ENCODE data around the gene MAG. TPM values are rescaled to one million over a fixed set of nuclear protein-coding genes. Genes with fewer than 3 reads are reported as not detected.

Gene MAG
- polyA plus RNA-seq, 1 donor from 2014 or later: 0.25 TPM

DNA sequence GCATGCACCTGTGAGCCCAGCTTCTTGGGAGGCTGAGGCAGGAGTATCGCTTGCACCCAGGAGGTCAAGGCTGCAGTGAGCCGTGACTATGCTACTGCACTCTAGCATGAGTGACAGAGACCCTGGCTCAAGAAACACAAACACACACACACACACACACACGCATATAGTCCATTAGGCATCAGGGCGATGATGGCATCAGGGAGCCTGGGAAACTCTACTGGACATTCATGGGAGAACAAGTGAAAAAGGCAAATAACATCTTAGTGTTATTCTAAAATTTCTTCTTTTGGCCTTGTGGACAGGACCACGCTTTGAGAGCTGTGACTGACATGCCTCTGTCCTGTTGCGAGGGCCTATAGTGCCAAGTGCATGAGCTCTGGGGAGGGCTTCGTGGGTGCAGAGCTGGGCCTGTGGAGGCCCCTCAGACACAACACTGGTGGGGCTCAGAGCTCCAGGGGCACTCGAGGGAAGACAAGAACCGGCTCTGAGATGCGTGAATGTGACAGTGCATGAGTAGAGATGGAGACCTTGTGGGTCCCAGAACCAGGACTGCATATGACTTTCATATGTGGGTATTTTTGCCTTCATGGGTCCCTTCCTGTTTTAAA lies 31.2 kb upstream of the MAG start:
- H3K27ac Mint-ChIP-seq: peak overlapping the region in 1 of 3 donors; percentile 79
- H3K4me3 Mint-ChIP-seq: peak overlapping the region in 1 of 4 donors; percentile 29

DNA sequence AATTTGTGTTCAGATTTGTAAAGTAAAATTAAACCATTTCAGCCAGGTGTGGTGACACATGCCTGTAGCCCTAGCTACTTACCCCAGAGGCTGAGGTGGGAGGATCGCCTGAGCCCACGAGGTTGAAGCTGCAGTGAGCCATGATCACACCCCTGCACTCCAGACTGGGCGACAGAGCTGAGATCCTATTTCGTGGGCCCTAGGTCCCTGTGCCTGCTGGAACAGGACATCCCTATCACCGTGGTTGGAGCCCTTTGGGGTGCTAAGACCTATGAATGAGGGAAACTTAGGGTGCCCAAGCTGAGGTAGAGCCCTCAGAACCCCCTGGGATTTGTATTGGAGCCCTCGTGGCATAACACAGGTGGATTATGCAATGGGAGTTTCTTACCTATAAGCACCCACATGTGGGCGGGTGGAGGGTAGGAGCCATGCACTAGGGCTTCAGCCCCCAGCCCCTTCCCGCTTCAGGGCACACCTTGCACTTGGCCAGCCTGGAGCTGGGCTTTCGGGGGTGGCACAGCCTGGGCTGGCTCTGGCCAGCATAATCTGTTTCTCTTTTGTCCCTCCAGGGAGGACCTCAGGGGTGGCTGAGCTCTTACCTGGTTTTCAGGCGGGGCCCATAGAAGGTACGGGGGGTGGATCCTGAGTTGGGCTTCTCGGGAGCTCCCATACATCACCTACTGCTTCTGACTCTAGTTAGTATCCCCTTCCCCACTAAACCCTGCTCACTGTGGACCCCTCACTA lies 30.4 kb upstream of the MAG start:
- Mint-ChIP-seq H3K36me3 (peaks cover 2% of the 10 kb centered on the region), H3K27ac (peak overlapping the region in 1 of 3 donors; percentile 79)

More for the DNA sequence above, 31.2 kb upstream of the MAG start:
- H3K27me3 Mint-ChIP-seq: no peaks in the 10 kb centered on the region
- peaks cover 10 to 20% (median 11%) of the 10 kb centered on the region in 3 donors for H3K4me1 Mint-ChIP-seq
- no peaks in the 10 kb centered on the region for H3K9me3 Mint-ChIP-seq
- H3K36me3 Mint-ChIP-seq: peaks cover 2% of the 10 kb centered on the region

DNA sequence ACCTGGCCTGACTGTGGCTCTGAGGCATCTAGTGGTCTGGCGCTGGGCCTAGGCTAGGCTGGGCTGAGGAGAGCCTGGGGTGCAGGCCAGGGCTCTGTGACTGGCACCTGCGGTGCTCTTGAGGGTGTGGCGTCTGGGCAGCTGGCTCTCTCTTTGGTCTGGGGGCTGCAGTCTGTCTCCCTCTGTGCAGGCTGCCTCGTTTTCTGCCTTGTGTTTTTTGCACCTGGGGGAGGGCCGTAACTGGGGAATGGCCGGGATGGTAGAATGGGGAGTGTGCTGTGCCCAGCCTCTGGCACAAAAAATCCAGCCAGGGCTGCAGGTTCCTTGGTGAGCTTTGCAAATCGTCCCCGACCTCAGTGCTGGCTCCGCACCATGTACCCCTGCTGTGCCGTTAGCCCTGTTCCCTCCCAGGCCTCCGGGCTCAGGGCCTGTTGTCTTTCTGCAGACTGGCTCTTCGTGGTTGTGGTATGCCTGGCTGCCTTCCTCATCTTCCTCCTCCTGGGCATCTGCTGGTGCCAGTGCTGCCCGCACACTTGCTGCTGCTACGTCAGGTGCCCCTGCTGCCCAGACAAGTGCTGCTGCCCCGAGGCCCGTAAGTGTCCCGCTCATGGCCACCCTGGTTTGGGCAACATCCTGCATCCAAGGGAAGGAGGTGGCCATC lies 29.7 kb upstream of the MAG start:
- H3K4me3 Mint-ChIP-seq: no peak overlapping the region
- H3K27ac Mint-ChIP-seq: no peak overlapping the region
- H3K27me3 Mint-ChIP-seq: no peaks in the 10 kb centered on the region
- H3K9me3 Mint-ChIP-seq: no peaks in the 10 kb centered on the region
- peaks cover 8 to 19% (median 16%) of the 10 kb centered on the region in 3 donors for H3K4me1 Mint-ChIP-seq
- peaks cover 2% of the 10 kb centered on the region for H3K36me3 Mint-ChIP-seq

More for the DNA sequence above, 30.4 kb upstream of the MAG start:
- Mint-ChIP-seq H3K27me3 (no peaks in the 10 kb centered on the region), H3K4me3 (peak overlapping the region in 1 of 4 donors; percentile 29), H3K4me1 (peaks cover 10 to 20% (median 16%) of the 10 kb centered on the region in 3 donors), H3K9me3 (no peaks in the 10 kb centered on the region)

GRCh38 chr19:35264268-35265125 lies 27.5 kb upstream of the MAG start:
- Mint-ChIP-seq H3K4me1 (peaks cover 13 to 20% (median 17%) of the 10 kb centered on the region in 3 donors), H3K27ac (peak overlapping the region; percentile 86 to 98 (median 89))

GRCh38 chr19:35265126-35265899 lies 26.6 kb upstream of the MAG start:
- H3K9me3 Mint-ChIP-seq: no peaks in the 10 kb centered on the region
- peak overlapping the region; percentile 86 to 98 (median 89) for H3K27ac Mint-ChIP-seq
- H3K4me3 Mint-ChIP-seq: peak overlapping the region; percentile 63 to 85 (median 72)
- H3K27me3 Mint-ChIP-seq: no peaks in the 10 kb centered on the region
- peaks cover 2% of the 10 kb centered on the region for H3K36me3 Mint-ChIP-seq
- peaks cover 15 to 19% (median 17%) of the 10 kb centered on the region in 3 donors for H3K4me1 Mint-ChIP-seq

More at GRCh38 chr19:35264268-35265125, 27.5 kb upstream of the MAG start:
- peaks cover 2% of the 10 kb centered on the region for H3K36me3 Mint-ChIP-seq
- peak overlapping the region; percentile 8 to 77 (median 44) for H3K4me3 Mint-ChIP-seq
- H3K9me3 Mint-ChIP-seq: no peaks in the 10 kb centered on the region
- H3K27me3 Mint-ChIP-seq: no peaks in the 10 kb centered on the region

- Mint-ChIP-seq H3K27ac (peak overlapping the region; percentile 86 to 98 (median 89)), H3K4me3 (peak overlapping the region; percentile 66 to 85 (median 76)), H3K9me3 (no peaks in the 10 kb centered on the region), H3K4me1 (peaks cover 17 to 22% (median 19%) of the 10 kb centered on the region in 3 donors), H3K36me3 (peaks cover 2% of the 10 kb centered on the region), H3K27me3 (no peaks in the 10 kb centered on the region)
Measured at GRCh38 chr19:35265900-35266519, 26.0 kb upstream of the MAG start.

DNA sequence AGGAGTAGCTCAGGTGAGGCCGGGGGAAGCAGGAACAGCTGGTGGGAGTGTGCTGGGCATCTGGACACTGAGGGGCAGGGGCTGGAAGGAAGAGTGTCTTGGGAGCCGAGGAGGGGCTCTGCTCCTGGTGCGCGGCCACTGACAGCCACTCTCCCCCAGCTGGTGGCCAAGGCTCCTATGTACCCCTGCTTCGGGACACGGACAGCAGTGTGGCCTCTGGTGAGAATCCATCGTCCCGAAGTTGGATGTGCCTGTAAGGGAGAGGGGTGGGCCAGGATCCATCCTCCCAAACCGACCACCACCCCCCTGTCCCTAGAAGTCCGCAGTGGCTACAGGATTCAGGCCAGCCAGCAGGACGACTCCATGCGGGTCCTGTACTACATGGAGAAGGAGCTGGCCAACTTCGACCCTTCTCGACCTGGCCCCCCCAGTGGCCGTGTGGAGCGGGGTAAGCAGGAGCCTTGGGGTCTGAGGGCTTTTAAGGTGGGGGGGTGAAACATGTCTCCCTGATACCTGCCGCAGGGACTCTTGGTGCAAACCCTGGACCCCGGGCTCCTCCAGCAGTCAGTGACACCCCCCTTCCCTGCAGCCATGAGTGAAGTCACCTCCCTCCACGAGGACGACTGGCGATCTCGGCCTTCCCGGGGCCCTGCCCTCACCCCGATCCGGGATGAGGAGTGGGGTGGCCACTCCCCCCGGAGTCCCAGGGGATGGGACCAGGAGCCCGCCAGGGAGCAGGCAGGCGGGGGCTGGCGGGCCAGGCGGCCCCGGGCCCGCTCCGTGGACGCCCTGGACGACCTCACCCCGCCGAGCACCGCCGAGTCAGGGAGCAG lies 25.2 kb upstream of the MAG start:
- peak overlapping the region; percentile 91 to 96 (median 96) for H3K4me3 Mint-ChIP-seq
- H3K4me1 Mint-ChIP-seq: peaks cover 18 to 24% (median 24%) of the 10 kb centered on the region in 3 donors
- H3K27me3 Mint-ChIP-seq: no peaks in the 10 kb centered on the region
- peak overlapping the region in 2 of 3 donors; percentile 89 to 98 for H3K27ac Mint-ChIP-seq
- H3K9me3 Mint-ChIP-seq: no peaks in the 10 kb centered on the region
- peaks cover 2% of the 10 kb centered on the region for H3K36me3 Mint-ChIP-seq

- Mint-ChIP-seq H3K4me1 (peaks cover 24 to 30% (median 27%) of the 10 kb centered on the region in 3 donors), H3K27me3 (peaks cover 4% of the 10 kb centered on the region), H3K36me3 (peaks cover 2% of the 10 kb centered on the region), H3K27ac (peak overlapping the region; percentile 78 to 98 (median 95)), H3K9me3 (no peaks in the 10 kb centered on the region), H3K4me3 (peak overlapping the region; percentile 91 to 96 (median 96))
Measured at GRCh38 chr19:35267353-35267817, 24.6 kb upstream of the MAG start.

DNA sequence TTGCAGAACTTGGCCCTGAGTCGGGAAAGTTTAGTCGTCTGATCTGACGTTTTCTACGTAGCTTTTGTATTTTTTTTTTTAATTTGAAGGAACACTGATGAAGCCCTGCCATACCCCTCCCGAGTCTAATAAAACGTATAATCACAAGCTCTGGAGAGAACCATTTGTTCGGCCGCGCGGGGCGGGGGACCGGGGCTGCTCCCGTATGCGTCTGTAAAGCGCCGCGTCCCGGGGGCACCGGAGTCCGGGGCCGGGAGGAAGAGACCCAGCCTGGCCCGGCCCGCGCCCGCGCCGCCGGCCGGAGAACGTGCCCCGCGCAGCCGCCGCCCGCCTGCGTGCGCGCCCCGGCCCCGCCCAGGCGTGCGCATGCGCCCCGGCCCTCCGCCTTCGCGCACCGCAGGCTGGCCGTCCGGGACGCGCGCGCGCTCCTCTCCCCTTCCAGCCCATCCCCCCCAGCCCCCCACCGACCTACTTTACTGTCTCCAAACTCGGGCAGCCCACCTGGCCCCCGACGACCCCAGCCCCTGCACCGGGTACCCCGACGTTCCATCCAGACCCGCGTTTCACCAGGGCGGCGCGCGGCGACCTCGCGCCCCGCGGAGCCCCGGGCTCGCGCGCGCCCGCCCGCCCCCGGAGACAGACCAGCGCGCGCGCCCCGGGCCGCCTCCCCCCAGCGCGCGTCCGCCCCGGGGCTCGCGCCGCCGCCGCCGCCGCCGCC lies 24.0 kb upstream of the MAG start:
- H3K9me3 Mint-ChIP-seq: no peaks in the 10 kb centered on the region
- peak overlapping the region; percentile 91 to 96 (median 96) for H3K4me3 Mint-ChIP-seq
- H3K27ac Mint-ChIP-seq: peak overlapping the region; percentile 78 to 98 (median 95)
- peaks cover 24 to 32% (median 28%) of the 10 kb centered on the region in 3 donors for H3K4me1 Mint-ChIP-seq
- H3K36me3 Mint-ChIP-seq: peaks cover 2% of the 10 kb centered on the region
- H3K27me3 Mint-ChIP-seq: peaks cover 5% of the 10 kb centered on the region

GRCh38 chr19:35268536-35269437 lies 23.2 kb upstream of the MAG start, which contains the start of gene USF2:
TSS of gene USF2 (plus strand) at chr19:35268962. CDS start at chr19:35269102, 140 bp downstream.
- no peaks in the 10 kb centered on the region for H3K9me3 Mint-ChIP-seq

DNA sequence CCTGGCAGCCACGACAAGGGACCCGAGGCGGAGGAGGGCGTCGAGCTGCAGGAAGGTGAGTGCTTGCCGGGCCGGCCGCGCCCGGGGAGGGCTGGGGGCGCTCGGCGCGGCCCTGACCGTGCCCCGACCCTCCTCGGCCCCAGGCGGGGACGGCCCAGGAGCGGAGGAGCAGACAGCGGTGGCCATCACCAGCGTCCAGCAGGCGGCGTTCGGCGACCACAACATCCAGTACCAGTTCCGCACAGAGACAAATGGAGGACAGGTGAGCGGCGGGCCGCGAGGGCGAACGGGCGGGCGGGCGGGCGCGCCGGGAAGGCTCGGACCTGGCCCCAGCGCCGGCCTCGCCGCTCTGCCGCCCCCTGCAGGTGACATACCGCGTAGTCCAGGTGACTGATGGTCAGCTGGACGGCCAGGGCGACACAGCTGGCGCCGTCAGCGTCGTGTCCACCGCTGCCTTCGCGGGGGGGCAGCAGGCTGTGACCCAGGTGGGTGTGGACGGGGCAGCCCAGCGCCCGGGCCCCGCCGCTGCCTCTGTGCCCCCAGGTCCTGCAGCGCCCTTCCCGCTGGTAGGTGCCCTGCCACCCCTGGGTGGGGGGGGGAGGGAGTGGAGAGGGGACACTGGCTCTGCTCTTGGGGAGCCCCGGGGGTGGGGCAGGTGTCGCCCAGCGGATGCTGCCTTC lies 22.4 kb upstream of the MAG start:
- Mint-ChIP-seq H3K9me3 (no peaks in the 10 kb centered on the region), H3K27ac (peak overlapping the region; percentile 53 to 95 (median 76)), H3K4me1 (peaks cover 28 to 33% (median 30%) of the 10 kb centered on the region in 3 donors), H3K36me3 (no peaks in the 10 kb centered on the region), H3K4me3 (peak overlapping the region; percentile 76 to 86 (median 82)), H3K27me3 (peaks cover 5% of the 10 kb centered on the region)

More at GRCh38 chr19:35268536-35269437, 23.2 kb upstream of the MAG start, which contains the start of gene USF2:
- Mint-ChIP-seq H3K27me3 (peaks cover 5% of the 10 kb centered on the region), H3K4me3 (peak within 1 kb of the TSS; percentile 91 to 96 (median 96)), H3K27ac (peak within 1 kb of the TSS; percentile 78 to 98 (median 95)), H3K4me1 (peaks cover 25 to 36% (median 33%) of the 10 kb centered on the region in 3 donors), H3K36me3 (peaks cover 2% of the 10 kb centered on the region)
